SK-N-MC (cell line): Measurements from ENCODE around the gene C9orf43.

Source experiments
- EZH2 ChIP-seq: fragments of 200-600 bp; sonication (generic); IDR thresholded peaks from one replicate; pipeline ENCODE4 v1.6.1; 2017; ENCODE audit warnings: antibody characterized with exemption
- FOXP2 ChIP-seq: optimal IDR thresholded peaks from 2 replicates; pipeline ENCODE3; 2011; ENCODE audit warnings: mild to moderate bottlenecking, moderate library complexity; ENCODE audit not compliant: insufficient read depth; ENCODE audit errors: extremely low read length, control extremely low read depth
- POLR2AphosphoS5 ChIP-seq: IDR thresholded peaks from 2 replicates; pipeline ENCODE4 v1.6.1; 2012; ENCODE audit warnings: mild to moderate bottlenecking, low read depth, low read length, borderline replicate concordance

GRCh38 chr9:113376634-113377567 lies 33.6 kb upstream of the C9orf43 start, which contains the start of gene HDHD3:
- TF ChIP-seq POLR2AphosphoS5 (peak; percentile 78), EZH2 (no peak), FOXP2 (no peak)
